22Rv1 (cell line): ENCODE results near the gene NT5C3A.
"Not testable (repeated sequence)": the region's sequence is repeated elsewhere in the genome, so short reads cannot be mapped to it uniquely, and the experiment has no call there.

Source experiments
- CTCF ChIP-seq: fragments of 450-650 bp; IDR thresholded peaks from 2 replicates; pipeline ENCODE4 v1.5.1; 2017; ENCODE audit warnings: mild to moderate bottlenecking
- ZFX ChIP-seq: fragments of 450-650 bp; IDR thresholded peaks from 2 replicates; pipeline ENCODE4 v1.6.1; 2017; ENCODE audit warnings: antibody characterized with exemption, borderline replicate concordance

GRCh38 chr7:32992750-32993149 lies 69.8 kb downstream of the NT5C3A start:
- TF ChIP-seq CTCF, ZFX: not testable (repeated sequence)
